Stimulated activated CD4-positive, alpha-beta T cell treated with anti-CD3 and anti-CD28 coated beads, Interleukin-4, amount 100 ng/mL, for 4 hours (primary cell): ENCODE results near the gene AGAP1.

ENCODE experiments used
- DNase-seq, 2 experiments: peaks; one replicate each; pipeline ENCODE4 v3.0.0-alpha.2; 2020

The AGAP1 gene

DNA sequence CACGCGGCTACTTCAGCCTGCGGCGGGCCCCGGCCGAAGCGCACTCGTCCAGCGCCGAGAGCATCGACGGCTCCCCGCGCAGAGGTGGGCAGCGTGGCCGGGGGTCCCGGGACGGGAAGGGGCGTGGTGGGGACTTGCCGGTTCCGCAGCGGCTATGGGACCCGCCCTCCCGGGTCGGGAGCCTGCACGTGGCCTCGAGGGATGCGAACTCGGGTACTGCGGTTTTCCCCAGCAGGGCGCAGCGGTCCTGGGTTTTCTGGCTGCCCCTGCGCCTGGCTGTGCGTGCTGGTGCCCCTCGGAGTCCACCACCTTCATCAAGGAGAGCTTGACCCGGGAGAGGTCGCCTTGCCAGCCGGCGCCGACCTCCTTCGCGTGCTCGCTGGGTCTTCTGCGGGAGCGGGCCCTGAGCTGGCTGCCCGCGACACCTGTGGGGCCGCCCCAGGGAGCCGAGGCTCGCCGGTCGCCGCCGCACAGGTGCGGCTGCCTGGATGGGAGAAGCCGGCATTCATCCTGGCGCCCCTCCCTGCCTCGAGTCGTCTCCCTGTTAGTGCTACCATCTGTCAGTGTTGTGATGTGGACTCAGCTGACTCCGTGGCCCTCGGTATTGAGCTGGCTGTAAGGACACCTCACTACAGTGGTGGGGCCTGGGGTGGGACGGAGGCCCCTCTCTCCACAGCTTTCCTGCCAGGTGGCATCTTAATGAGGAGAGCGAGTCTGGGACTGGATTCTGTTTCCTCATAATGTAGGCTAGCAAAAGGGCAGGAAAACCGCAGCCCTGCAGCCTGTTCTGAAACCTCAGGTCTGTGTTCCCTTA is 177.3 kb downstream of the AGAP1 start:
- no peak for DNase-seq

DNA sequence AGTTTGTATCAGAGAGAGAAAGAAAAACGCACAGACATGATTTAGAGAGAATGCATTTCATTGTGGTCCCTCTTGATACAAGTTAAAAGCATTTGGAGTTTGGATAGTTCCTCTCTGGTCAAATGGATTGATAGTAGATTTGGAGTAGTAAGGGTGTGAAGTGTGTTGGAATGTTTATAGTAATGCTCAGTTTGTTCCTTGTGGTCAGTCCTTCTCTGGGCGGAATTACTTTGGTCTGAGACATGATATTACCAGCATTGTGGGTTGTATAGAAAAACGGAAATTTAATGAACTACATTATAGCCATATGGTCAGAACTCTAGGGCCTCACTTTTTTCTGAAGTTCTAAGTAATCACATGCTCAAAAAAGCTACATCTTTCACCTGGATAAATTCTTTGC is 178.9 kb downstream of the AGAP1 start:
- DNase-seq = no peak

- no peak for DNase-seq
These were observed 180.3 kb downstream of the AGAP1 start for GRCh38 chr2:235674146-235674545.

DNA sequence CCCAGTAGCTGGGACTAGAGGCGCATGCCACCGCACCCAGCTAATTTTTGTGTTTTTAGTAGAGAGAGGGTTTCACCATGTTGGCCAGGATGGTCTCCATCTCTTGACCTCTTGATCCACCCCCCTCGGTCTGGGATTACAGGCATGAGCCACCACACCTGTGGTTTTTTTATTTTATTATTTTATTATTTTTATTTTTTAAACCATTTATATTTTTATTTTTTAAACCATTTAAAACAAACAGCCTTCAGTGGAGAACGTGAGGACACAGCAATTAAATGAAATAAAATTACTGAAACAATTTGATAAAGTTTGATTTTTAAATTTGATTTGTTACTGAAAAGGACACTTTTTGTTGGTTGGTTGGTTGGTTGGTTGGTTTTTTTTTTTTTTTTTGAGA is 181.0 kb downstream of the AGAP1 start:
- no peak for DNase-seq

- no peak for DNase-seq
These were observed 182.1 kb downstream of the AGAP1 start for GRCh38 chr2:235675678-235676535.

GRCh38 chr2:235676536-235676799 is 182.6 kb downstream of the AGAP1 start:
- DNase-seq = no peak

- no peak for DNase-seq
These were observed 183.5 kb downstream of the AGAP1 start for GRCh38 chr2:235677276-235677788.

DNA sequence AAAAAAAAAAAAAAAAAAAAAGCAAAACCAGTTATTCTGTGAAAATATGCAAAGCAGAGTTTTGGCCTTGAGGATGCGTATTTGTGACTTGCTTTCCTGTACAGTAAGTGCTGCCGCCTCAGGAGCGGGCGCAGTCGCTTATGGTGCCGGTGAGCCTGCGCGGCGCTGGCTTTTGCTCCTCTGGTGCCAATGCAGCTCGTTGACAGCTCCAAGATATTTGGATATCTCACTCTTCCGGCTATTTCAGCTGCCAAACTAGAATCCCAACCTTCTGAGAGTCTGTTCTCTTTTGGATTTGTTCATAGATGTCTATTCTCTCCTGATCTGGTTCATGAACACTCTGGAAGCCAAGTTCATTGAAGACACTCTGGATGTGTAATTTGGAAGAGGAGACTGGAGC is 184.1 kb downstream of the AGAP1 start:
- DNase-seq = no peak

DNA sequence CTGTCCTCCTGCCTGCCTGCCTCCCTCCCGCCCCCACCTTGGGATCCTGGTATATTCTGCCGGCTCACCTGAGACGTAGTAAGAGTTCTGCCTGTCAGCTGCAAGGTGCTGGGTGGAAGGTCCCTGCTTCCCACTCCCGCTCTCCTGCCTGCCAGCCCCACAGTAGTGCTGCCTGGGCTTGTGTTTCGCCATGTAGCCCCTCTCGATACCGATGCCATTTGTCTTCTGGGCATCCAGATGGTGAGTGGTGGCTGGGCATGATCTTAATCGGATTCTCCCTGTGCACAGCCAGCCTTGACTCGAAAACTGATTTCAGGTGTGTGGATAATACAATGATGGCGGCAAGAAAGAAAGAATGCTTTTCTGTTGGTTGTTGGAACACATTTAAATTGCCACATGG is 184.9 kb downstream of the AGAP1 start:
- DNase-seq = no peak

GRCh38 chr2:235679471-235679870 is 185.6 kb downstream of the AGAP1 start:
- DNase-seq = no peak

DNA sequence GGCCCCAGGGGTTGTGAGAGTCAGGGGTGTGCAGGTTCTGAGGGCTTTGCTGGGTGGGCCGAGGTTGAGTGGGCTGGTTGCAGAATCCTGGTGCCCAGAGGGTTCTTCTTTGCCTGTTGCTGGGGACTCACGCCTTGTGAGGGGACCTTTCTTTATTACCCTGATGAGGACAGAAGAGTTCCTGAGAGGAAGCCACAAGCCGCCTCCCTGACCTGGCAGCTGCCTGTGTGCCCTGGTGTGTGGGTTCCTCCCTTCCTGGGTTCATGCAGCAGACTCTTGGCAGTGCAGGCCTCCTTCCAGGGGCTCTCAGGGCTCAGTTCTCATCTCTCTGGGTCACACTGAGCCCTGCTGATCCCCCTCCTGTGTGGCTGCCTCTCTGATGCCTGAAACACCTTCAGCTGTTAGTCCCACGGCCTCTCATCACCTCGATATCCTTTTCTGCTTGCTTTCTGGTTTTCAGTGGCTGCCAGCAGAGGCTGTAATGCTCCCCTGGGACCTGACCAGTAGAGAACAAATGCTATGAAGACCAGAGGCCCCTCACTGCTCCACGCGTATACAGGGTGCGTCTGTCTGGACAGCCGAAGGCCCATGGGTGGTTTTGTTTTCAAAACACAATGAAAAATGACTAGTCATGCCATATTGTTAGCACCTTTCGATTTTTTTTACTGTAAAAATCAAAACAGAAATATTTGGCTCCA is 191.3 kb downstream of the AGAP1 start:
- no peak for DNase-seq

DNA sequence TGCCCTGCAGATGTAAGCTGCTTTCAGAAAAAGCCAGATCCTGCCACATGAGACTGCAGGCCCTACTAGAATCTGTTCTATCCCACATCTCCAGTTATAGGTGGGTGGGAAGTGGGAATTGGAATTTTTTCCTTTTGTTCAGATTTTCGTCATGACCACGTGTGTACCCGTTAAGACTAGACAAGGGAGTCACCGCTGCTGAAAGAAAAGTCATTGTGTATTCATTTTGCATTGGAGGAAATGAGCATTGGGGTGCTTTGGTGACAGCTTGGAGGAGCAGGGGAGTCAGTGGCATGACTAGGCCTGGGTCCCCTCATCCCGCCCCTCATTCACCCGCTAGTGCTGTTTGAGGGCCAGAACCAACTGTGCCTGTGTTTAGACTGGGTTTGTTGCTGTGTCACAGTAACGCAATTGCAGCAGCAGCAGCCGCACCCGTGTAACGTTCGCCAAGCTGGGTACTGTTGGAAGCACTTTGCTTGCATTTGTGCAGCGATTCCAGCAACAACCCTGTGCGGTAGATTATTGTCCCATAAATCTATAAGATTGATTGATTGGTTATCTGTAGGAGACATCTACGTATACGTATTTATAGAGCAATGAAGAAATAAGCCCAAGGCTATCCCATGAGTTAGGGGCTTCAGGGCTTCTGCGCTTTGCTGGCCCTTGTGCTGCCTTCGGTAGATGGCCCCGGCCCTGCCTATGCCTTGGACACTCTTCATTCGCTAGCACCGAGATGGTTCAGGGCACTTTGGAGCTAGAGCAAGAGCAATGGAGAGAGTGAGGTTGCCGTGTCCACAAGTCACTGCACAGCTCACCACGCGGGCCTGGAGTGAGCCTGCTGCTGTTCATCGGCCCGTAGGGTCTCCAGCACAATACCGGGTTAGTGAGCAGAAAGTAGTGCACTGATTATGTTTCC is 194.9 kb downstream of the AGAP1 start:
- DNase-seq = no peak

GRCh38 chr2:235689427-235689853 is 195.6 kb downstream of the AGAP1 start:
- DNase-seq = no peak

- DNase-seq = no peak
These were observed 196.4 kb downstream of the AGAP1 start for GRCh38 chr2:235690082-235690808.

DNA sequence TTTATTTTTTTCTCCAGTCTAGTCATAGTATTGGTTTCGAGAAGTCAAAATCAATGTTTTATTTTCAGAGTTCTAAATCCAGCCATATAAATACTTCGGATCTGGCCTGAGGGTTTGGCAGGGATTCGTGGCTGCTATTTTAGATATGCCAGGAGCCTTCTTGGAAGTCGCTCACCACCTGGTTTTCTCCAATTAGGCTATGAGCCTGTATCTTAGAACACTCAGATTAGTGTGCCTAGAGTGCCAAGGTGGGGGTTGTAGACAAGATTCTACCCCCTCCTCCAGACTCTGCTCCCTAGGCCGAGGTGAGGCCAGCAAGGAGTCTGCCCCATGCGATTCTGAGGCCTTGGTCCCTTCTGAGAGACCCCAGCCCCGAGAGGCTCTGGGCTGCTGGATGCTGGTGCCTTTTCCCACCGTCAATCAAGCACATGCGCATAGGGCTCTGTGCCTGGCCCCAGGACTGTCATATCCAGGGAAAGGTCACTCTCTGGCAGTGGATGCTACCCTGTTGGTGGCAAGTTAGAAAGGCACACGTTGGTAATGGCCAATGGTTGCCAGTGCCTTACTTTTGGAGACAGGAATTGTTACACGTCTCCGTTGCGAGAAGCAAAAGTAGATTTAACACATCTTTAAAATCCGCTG is 197.1 kb downstream of the AGAP1 start:
- DNase-seq = no peak

- no peak for DNase-seq
These were observed 198.2 kb downstream of the AGAP1 start for GRCh38 chr2:235692076-235692475.

GRCh38 chr2:235692671-235693171 is 198.9 kb downstream of the AGAP1 start:
- DNase-seq = no peak

- no peak for DNase-seq
These were observed 199.4 kb downstream of the AGAP1 start for GRCh38 chr2:235693279-235693678.

DNA sequence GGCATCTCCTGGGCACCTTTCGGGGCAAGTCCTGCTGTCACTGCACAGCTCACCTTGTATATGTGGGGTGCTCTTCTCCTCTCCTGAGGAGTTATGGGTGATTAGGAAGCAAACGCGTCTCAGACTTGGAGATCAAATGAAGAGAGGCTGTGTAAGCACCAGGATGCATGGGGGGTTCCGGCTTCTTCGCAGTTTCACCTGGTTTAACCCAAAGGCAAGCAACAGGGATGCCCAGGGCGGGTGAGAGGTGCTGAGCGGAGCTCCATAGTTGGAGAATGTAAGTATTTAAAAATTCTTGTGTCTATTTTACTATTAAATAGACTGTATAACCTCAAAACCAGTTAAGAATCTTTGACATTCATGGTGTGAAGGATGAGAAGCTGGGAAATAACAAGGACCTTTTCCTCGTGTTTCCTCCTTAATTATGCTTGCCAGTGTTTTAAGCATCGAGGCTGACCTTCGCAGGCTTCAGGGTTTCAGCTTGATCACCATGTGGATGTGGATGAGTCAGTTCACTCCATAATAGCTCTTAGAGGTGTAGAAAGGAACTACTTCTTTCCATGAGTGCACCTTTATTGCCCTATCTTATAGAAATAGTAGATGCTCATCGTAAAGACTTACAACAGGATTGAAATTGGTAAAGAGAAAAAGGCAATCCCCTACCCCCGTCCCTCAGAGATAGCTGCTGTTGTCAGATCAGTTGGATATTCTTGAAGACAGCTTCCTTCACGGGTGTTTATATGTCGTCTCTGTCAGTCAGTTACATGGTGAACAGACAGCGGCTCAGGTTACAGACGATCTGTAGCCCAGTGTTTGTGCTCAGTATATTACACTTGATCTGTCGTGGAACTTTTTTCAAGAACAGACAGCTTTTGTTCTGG is 201.1 kb downstream of the AGAP1 start:
- DNase-seq = no peak

GRCh38 chr2:235695602-235695895 is 201.7 kb downstream of the AGAP1 start:
- DNase-seq = no peak
